ENCODE measurements around the gene PAFAH1B2.

DNA sequence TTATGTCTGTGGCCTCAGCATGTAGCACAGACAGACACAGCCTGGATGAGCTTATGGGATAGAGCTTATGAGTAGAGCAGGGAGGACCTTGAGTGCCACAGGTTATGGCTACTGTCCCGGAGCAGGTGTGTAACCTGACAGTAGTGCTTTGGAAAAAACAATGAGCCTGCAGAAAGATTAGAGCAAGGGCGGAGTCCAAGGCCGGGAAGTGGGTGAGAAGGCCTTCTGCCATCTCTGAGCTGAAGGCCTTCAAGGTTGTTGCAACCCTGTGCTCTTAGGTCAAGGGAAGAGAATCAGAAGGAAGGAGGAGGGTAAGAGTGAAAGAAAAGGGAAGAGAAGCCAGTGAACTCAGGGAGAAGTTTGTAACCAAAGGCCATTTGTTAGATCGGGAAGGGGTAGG, 51.2 kb downstream of the PAFAH1B2 start:
- TF ChIP-seq, protein P1, sequence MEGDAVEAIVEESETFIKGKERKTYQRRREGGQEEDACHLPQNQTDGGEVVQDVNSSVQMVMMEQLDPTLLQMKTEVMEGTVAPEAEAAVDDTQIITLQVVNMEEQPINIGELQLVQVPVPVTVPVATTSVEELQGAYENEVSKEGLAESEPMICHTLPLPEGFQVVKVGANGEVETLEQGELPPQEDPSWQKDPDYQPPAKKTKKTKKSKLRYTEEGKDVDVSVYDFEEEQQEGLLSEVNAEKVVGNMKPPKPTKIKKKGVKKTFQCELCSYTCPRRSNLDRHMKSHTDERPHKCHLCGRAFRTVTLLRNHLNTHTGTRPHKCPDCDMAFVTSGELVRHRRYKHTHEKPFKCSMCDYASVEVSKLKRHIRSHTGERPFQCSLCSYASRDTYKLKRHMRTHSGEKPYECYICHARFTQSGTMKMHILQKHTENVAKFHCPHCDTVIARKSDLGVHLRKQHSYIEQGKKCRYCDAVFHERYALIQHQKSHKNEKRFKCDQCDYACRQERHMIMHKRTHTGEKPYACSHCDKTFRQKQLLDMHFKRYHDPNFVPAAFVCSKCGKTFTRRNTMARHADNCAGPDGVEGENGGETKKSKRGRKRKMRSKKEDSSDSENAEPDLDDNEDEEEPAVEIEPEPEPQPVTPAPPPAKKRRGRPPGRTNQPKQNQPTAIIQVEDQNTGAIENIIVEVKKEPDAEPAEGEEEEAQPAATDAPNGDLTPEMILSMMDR (IDR thresholded peaks at IDR 0.05; ENCODE audit: extremely low read depth in 1 of 2, insufficient read depth in 1 of 2, low read depth in 1 of 2, low read length in 2 of 2), result no peak
- TF ChIP-seq POLR2A (IDR thresholded peaks at IDR 0.05; ENCODE audit: low read depth, low read length) (no peak), POLR2AphosphoS5 (IDR thresholded peaks at IDR 0.05; ENCODE audit: insufficient read depth, low read depth, low read length) (no peak)

All from endothelial cell of umbilical vein (primary cell).